ENCODE data around the gene VAV3. TPM values are rescaled to one million over a fixed set of nuclear protein-coding genes. Genes with fewer than 3 reads are reported as not detected.

VAV3 gene
- polyA plus RNA-seq, 3 donors, result 5.4 to 9.2 (median 9.0) TPM

GRCh38 chr1:107710005-107710404, 255.0 kb downstream of the VAV3 start:
- Histone ChIP-seq H3K4me1 (ENCODE audit: control insufficient read depth in 1 of 2, insufficient read depth in 2 of 2, low read length in 2 of 2) (no peaks in the 10 kb centered on the region), H3K27ac (ENCODE audit: low read depth in 1 of 2, low read length in 2 of 2) (no peak overlapping the region), H3K79me2 (ENCODE audit: insufficient read depth, low read length) (no peaks in the 10 kb centered on the region), H2AFZ (ENCODE audit: insufficient read depth, low read depth, low read length, poor library complexity, severe bottlenecking) (no peak overlapping the region), H3K4me3 (replicated peaks in 1 of 3; ENCODE audit: low read depth in 2 of 3, low read length in 3 of 3) (no peak overlapping the region), H3K4me2 (replicated peaks; ENCODE audit: extremely low read depth, low read length, poor library complexity, severe bottlenecking) (no peak overlapping the region), H3K9ac (ENCODE audit: insufficient read depth, low read length, poor library complexity, severe bottlenecking) (no peak overlapping the region), H3K9me3 (replicated peaks in 1 of 2; ENCODE audit: control insufficient read depth in 1 of 2, insufficient read depth in 1 of 2, low read length in 2 of 2) (peaks cover 0 to 5% of the 10 kb centered on the region in 2 donors), H4K20me1 (ENCODE audit: insufficient read depth, low read length) (no peaks in the 10 kb centered on the region), H3K27me3 (ENCODE audit: control insufficient read depth in 2 of 2, insufficient read depth in 2 of 2, low read length in 2 of 2) (no peaks in the 10 kb centered on the region), H3K36me3 (replicated peaks in 1 of 2; ENCODE audit: control insufficient read depth in 1 of 2, insufficient read depth in 2 of 2, low read length in 2 of 2) (peaks cover 4 to 9% of the 10 kb centered on the region in 2 donors)
- no peak overlapping the region for H3K27ac Mint-ChIP-seq
- no peaks in the 10 kb centered on the region for H3K4me1 Mint-ChIP-seq
- intact Hi-C loops (cut with micrococcal nuclease), result no loop called here
- no peaks in the 10 kb centered on the region for H3K27me3 Mint-ChIP-seq (ENCODE audit: low read depth in 3 of 3)
- H3K36me3 Mint-ChIP-seq, result peaks cover 23 to 32% of the 10 kb centered on the region in 2 donors
- no peak for DNase-seq
- no peak for TF ChIP-seq CTCF (IDR thresholded peaks at IDR 0.05)
- H3K9me3 Mint-ChIP-seq, result peaks cover 0 to 5% (median 2%) of the 10 kb centered on the region in 7 donors
- H3K4me3 Mint-ChIP-seq, result no peak overlapping the region

- Histone ChIP-seq H3K4me1 (ENCODE audit: control insufficient read depth in 1 of 2, insufficient read depth in 2 of 2, low read length in 2 of 2) (no peaks in the 10 kb centered on the region), H3K9me3 (replicated peaks in 1 of 2; ENCODE audit: control insufficient read depth in 1 of 2, insufficient read depth in 1 of 2, low read length in 2 of 2) (peaks cover 0 to 5% of the 10 kb centered on the region in 2 donors), H4K20me1 (ENCODE audit: insufficient read depth, low read length) (no peaks in the 10 kb centered on the region), H3K27me3 (ENCODE audit: control insufficient read depth in 2 of 2, insufficient read depth in 2 of 2, low read length in 2 of 2) (no peaks in the 10 kb centered on the region), H3K4me3 (replicated peaks in 1 of 3; ENCODE audit: low read depth in 2 of 3, low read length in 3 of 3) (no peak overlapping the region), H3K27ac (ENCODE audit: low read depth in 1 of 2, low read length in 2 of 2) (no peak overlapping the region), H3K4me2 (replicated peaks; ENCODE audit: extremely low read depth, low read length, poor library complexity, severe bottlenecking) (no peak overlapping the region), H3K9ac (ENCODE audit: insufficient read depth, low read length, poor library complexity, severe bottlenecking) (no peak overlapping the region), H2AFZ (ENCODE audit: insufficient read depth, low read depth, low read length, poor library complexity, severe bottlenecking) (no peak overlapping the region), H3K36me3 (replicated peaks in 1 of 2; ENCODE audit: control insufficient read depth in 1 of 2, insufficient read depth in 2 of 2, low read length in 2 of 2) (peaks cover 21 to 36% of the 10 kb centered on the region in 2 donors), H3K79me2 (ENCODE audit: insufficient read depth, low read length) (no peaks in the 10 kb centered on the region)
- Mint-ChIP-seq H3K27ac (no peak overlapping the region), H3K4me3 (no peak overlapping the region), H3K27me3 (ENCODE audit: low read depth in 3 of 3) (no peaks in the 10 kb centered on the region), H3K36me3 (peaks cover 38 to 50% of the 10 kb centered on the region in 2 donors), H3K9me3 (peaks cover 0 to 5% (median 2%) of the 10 kb centered on the region in 7 donors), H3K4me1 (no peaks in the 10 kb centered on the region)
- no CpG with 5 or more reads among the region's 2 CpGs for WGBS (ENCODE audit: insufficient coverage)
- intact Hi-C loops (cut with micrococcal nuclease), result no loop called here
- no peak for DNase-seq
- TF ChIP-seq CTCF (IDR thresholded peaks at IDR 0.05), result no peak
Observed at GRCh38 chr1:107707111-107707510, 257.9 kb downstream of the VAV3 start.

Data from CD14-positive monocyte (primary cell).